ENCODE results near the gene MAPK11.
"Not testable (repeated sequence)": the region's sequence is repeated elsewhere in the genome, so short reads cannot be mapped to it uniquely, and the experiment has no call there.

The MAPK11 gene

DNA sequence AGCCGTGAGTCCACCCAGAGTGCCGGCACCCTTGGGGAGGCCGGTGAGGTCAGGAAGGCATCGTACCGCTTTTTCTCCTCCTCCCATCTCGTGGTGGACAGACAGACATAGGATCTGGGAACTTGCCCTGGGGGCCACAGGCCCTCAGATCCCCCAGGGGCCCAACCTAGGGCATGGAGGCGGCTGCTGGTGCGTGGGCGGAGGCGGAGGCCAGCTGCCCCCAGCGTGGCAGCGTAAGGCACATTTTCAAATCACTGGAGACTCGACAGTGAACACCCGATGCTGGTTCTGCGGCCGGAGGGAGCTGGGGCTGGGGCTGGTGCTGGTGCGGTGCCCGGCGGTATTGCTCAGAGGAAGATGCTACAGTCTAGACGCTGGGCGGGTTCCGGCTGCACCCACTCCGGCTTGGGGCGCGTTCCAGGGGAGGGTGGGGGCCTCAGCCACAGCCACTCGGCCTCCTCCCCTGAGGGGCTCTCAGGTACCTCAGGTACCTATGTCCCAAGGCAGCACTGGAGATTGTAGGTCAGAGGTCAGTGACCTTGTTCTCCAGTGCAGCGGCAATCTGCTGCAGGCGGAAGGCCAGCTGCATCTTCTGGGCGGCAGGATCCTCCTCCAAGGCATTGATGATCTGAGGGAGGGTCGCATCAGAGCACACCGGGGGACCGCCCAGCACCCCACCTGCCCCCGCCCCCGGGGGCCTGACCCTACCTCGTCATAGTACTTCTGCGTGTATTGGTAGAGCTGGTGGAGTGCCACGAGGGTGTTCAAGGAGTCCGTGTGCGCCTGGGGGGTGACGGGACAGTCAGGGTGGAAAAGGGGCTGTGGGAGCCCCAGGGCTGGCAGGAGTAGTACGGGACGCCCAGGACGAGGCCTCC lies 5.2 kb upstream of the MAPK11 start:
- DNase-seq = no peak

DNA sequence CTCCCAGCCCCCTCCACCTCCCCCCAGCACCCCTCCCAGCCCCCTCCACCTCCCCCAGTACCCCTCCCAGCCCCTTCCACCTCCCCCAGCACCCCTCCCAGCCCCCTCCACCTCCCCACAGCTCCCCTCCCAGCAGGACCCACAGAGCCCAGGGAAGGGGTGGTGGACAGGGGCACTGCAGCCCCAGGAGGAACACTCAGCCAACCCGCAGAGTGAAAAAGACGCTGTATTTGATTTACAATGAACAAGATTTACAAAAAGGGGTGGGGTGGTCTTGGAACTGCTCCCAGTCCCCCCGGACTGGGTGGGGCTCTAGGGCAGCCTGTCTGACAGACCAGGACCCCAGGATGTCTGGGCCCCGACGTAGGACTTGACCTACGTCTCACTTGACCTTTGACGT lies 4.6 kb upstream of the MAPK11 start:
- no peak for DNase-seq

DNA sequence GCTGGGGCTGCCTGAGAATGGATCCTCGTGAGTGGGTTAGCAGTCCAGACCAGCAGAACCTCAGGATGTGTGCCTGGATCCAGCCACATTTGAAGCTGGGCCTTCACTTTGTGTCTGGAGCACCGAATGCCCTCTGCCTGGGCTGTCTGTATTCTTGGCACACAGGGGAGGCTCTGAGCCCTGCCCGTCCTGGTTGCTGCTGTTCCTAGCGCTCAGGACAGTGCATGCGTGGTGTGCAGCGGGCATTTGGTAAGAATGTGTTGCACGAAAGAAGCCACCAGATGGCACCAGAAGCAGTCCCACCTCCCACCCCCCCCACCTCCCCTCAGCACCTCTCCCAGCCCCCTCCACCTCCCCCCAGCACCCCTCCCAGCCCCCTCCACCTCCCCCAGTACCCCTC lies 4.1 kb upstream of the MAPK11 start:
- no peak for DNase-seq

DNA sequence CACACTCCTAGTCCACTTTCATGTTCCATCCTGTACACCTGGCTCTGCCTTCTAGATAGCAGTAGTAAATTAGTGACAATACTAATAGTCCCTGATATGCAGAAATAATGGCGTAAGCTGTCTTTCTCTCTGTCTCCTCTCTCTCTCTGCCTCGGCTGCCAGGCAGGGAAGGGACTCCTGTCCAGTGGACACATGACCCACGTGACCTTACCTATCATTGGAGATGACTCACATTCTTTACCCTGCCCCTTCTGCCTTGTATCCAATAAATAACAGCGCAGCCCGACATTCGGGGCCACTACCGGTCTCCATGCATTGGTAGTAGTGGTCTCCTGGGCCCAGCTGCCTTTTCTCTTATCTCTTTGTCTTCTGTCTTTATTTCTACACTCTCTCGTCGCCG lies 3.6 kb upstream of the MAPK11 start:
- DNase-seq = not testable (repeated sequence)

DNA sequence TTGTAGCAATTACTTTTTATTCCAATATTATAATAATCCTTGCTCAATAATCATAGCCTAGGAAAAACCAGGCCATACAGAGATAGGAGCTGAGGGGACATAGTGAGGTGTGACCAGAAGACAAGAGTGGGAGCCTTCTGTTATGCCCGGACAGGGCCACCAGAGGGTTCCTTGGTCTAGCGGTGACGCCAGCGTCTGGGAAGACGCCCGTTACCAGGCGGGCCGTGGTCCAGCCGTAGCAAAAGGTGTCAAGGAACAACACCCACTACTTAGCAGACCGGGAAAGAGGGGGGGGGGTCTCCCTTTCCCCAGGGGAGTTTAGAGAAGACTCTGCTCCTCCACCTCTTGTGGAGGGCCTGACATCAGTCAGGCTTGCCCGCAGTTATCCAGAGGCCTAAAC lies 3.2 kb upstream of the MAPK11 start:
- DNase-seq = not testable (repeated sequence)

DNA sequence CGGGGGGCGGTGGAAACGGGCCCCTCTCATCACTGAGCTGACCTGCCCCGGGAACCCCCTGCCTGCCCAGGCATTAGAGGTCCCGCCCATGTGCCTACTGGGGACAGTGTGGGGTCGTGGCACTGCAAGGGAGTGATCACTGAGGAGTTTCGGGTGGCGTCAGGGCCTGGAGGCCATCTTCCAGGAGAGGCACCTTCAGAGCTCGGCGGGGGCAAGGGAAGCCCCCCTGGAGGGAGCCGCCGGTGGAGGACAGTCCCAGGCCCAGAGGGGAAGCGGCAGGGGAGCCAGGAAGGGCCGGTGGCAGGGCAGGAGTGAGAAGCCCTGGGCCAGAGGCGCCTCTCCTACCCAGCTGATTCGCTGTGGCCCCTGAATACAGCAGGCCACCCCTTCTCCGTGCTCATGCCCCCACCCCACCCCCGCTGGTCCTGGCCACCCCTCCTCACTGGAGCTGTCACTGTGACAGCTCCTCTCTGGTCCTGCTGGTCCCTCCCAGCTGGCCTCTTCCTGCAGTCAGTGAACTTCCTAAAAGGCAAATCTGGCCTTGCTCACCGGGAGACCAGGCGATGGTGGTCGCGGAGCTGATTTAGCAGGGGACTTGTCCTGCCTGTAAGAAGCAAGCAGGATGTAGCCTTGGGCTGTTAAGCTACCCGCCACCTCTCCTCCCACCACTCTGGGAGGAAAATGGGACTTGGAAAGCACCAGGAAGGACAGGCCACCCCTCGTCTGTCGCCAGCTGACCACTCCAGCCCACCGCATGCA lies 2.0 kb upstream of the MAPK11 start:
- DNase-seq = no peak

DNA sequence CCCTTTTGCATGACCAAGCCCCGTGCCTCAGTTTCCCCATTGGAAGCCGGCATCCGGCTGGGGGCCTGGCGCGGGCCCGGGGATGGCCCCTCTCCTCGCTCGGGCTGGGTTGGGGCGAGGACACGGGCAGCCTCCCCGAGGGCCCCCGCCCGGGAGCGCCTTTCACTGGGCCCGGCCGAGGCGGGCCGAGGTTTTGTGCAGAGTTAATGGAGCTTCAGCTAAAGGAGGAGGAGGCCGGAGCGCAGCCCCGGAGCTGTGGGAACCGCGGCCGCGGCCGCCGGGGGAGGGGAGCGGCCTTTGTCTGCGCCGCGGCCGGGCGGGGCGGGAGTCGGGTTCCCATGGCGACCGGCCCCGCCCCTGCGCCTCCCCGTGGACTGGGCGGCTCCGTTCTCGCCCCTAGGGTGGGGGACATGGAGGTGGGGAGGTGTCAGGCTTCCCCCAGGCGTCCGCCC lies 1.4 kb upstream of the MAPK11 start:
- DNase-seq = peak; percentile 52

DNA sequence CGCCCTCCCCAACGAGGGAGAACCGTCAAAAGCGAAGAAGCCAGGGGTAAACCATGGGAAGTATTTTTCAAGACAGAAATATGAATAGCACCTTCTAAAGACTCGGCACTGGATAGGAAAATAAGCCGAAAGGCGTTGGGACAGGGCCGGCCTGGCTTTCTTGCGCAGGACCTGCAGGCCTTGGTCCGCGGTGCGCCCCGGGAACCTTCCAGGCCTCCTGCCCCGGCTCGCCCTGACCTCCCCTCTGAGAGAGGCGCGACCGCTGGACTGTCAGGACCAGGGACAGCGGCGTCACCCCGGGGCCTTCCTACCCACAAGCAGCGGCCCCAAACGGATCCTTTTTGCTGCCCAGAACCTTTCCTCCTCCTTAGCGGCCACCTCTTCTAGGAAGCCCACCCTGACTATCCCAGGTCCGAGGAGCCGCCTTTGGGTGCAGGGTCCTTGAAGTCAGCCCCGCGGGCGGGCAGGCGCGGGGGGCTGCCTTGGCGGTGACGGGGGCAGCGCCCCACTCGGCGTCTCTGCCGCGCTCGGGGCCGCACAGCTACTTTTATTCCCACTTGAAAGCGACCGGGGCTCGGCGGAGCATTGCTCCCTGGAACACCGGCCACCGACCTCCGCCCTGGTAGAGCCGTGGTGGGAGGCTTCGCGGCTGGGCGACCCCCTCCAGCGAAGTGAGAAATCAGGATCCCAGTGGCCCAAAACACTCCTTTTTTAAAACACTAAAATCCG lies 650 bp upstream of the MAPK11 start:
- peak; percentile 59 to 60 for DNase-seq

DNA sequence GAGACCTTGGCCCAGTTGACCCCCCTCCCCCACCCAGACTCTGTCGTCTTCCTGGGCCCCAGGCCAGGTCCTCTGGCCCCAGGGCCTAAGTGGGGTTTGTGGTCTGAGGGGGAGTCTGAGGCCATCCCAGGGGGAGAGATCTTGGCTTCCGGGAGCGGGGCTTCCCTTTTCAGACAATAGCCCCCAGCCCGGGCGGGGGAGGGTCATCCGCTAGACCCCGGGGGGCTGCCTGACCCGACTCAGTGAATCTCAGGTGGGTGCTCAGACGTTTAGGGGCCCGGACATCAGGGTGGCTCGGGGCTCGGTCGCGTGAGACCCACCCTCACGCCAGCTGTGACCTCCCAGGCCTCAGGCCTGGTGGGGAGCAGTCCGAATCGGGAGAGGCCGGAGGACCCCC lies 609 bp downstream of the MAPK11 start:
- DNase-seq = no peak

DNA sequence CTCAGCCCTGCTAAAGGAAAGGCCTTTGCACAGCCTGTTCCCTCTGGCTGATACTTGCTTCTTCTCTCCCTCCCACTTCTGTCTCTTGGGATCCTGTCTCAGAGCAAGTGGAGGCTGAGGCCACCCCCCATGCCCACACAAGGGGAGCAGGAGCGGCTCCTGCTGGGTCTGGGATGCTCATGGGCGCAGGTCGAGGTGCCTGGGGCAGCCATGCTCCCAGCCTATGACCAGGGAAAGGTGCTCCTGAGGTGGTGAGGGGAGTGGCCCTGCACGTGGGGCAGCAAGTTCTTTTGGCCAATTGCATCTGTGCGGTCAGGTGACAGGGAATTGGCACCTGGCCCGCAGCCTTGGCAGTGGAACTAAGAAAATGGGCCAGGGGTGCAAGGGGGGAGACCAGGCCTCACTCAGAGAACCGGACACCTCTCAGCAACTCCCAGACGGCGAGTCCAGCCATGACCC lies 1.5 kb downstream of the MAPK11 start:
- DNase-seq = no peak

DNA sequence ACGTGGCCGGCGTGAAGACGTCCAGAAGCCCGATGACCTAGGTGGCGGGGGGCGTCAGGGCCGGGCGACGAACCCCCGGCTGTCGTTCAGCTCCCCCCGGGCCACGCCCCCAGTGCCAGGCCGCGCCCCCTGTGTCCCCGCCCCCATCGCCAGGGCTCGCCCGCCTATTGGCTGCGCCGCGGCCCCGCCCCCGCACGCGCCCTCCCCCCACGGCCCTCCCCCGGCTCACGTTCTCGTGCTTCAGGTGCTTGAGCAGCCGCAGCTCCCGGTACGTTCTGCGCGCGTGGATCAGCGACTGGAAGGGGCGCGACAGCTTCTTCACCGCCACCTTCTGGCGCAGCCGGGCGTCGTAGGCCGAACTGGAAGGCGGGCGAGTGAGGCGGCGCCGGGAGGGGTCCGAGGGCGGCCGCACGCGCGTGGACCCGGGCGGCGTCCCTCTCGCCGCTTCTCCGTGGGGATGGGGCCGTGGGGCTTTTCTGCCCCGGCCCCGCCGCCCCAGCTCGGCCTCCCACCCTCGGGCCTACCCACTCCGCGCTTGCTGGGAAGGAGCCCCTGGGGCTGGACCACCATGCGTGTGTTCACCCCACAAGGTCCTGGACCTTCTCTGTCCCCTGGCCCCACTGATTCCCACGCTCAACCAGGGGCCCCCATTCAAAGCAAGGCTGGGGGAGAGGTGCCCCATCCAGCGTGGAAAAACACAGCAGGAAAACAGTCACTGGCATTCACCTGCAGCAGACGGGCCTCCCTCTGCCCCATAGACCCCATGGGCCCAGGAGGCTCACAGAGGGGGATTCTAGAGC lies 2.4 kb downstream of the MAPK11 start:
- DNase-seq = peak; percentile 38 to 59

DNA sequence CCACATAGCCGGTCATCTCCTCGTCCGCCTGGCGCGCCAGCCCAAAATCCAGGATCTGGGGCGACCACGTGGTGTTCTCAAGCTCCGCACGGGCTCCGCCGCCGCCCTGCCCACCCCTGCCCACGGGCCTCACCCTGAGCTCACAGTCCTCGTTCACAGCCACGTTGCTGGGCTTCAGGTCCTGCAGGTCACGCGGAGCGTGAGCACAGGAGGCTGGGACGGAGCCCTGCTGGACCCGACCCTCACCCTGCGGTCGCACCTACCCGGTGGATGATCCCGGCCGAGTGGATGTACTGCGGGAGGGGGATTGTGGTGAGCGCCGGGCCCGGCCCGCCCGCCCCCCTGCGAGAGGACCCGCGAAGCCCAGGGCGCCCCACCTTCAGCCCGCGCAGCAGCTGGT lies 3.2 kb downstream of the MAPK11 start:
- no peak for DNase-seq

DNA sequence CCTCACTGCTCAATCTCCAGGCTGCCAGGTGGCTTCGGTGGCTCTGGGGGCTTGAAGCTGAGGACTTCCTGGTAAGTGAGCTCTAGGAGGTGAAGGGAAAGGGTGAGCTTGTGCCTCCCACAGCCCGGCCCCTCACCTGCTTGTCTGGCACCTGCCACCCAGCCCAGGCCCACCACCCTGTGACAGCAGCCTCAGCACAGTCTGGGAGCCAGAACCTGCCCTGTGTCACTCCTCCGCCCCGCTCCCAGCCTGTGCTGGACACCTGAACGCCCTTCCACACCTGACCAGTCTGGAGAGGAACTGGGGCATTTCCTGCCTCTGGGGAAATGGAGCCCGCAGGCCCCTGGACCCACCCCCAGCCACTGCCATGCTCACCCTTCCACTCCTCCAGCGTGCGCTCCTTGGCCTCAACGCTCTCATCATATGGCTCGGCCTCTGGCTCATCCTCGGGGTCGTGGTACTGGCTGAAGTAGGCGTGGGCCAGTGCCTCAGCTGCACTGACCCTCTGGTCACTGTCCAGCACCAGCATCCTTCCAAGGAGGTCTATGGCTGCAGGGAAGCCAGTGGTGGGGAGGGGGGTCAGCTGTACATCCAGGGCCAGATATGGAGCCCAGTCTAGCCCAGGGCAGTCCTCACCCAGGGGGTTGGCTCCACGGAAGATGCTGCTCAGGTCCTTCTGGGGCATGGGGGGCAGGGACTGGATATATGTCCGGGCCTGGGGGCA lies 5.1 kb downstream of the MAPK11 start:
- DNase-seq = no peak

DNA sequence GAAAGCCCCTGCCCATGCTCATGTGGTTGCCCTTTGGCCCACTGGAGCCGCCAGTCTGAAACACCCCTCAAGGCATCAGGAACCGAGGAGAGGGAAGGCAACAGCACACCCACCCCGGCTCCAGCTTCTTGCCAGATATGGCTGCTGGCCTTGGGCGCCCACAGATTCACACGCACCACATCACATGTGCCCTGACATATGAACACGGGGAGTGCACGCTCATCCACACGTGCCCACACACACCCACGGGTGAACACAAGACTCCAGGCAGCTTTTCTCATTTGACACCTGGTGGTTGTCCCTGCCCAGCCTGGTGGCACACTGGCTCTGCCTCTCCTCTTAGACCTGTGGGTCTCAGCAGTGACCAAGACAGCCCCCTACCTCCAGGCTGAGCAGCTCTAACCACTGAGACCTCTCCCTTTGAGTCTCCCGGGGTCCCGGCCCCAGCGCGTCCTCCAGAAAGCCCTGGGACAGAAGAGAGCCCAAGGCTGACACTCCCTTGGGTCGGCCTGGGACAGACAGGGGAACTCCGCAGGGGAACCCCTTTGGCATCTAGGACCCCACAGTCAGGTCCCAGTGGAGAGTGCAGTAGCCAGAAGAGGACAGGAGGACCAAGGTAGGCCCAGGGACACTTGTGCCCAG lies 6.0 kb downstream of the MAPK11 start:
- DNase-seq = no peak

DNA sequence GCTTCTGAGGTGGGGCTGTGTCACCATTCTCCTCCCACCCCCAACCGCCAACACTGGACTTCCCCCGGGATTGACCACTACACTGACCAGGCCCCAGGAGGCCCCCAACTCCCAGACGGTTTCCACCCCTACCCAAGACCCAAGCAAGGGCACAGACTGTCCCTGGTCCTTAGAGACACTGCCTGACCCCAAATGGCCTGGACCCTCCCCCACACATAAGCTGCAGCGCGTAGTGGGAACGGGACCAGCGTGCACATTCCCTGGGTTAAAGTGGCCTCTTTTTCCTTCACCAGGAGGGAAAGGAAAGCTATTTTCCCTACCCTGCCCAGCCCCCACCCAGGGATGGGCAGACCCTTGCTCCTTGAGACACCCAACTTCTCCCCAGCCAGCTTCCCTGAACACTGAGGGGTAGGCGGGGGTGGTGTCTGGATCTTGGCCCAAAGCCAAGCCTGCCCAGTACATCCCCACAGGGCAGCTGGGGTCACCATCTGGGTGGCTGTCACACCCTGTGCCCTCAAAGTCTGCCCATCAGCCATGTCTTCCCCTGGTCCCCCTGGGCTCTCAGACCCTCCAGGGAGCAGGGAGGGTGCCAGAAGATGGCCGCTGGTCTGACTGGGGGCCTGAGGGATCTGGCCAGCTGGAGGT lies 7.1 kb downstream of the MAPK11 start:
- no peak for DNase-seq

DNA sequence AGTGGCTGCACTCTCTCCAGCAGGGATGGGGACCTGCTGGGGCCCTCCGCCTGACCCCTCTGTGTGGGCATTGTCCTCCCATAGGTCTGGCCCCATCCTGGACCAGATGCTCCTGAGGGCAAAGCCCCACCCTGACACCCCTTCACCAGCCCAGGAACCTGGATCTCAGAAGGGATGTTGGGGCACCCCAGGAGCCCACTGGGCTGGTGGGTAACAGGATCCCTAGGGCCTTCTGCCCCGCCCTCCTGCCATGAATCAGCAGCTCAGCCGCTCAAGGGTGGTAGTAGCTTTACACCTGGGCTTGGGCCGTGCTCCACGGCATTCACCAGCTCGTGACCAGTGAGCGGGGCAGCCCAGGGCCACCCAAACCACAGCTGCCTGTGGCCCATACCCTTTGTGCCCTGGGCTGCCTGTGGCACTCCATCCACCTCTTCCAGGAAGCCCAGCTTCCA lies 7.7 kb downstream of the MAPK11 start:
- no peak for DNase-seq

DNA sequence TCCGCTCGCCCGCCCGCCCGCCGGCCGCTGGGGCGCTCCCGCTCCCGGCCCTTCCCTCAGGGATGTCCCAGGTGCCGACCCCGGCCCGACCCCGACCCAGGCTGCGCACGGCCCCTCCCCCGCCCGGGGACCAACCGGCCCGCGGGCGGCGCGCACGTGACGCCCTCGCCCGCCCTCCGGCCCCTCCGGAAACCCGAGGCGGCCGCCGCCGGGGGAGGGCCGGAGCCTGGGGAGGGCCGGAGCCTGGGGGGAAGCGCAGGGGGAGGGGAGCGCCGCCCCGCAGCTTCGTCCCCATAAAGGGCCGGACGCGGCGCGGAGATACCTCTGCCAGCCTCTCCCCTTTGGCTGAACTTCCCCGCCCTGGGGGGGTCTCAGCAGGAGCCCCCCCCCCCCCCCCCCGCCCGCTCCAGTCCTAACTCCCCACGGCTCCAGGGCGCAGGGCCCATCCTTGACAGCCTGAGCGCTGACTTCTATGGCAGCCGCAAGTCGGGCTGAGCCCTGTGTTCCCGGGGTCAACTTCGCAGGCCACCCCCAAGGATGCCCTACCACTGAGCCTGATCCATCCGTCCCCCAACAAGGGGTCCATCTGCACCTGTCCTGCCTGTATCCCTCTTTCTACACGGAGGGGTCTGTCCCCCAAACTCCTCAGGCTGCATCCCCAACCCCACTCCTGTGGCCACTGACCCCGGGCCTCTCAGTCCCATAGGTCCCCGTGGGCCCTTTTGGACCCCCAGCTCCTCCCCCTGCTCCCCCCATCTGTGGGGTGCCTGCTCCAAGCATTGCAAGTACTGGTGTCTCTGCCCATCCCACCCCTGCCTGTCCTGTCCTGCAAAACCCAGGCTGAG lies 8.3 kb downstream of the MAPK11 start, which contains the start of gene MAPK12:
Gene MAPK12 (minus strand): TSS at position 69 of the 845 bp plus-strand sequence. CDS start 174 bp downstream, outside the sequence.
- DNase-seq = no peak

DNA sequence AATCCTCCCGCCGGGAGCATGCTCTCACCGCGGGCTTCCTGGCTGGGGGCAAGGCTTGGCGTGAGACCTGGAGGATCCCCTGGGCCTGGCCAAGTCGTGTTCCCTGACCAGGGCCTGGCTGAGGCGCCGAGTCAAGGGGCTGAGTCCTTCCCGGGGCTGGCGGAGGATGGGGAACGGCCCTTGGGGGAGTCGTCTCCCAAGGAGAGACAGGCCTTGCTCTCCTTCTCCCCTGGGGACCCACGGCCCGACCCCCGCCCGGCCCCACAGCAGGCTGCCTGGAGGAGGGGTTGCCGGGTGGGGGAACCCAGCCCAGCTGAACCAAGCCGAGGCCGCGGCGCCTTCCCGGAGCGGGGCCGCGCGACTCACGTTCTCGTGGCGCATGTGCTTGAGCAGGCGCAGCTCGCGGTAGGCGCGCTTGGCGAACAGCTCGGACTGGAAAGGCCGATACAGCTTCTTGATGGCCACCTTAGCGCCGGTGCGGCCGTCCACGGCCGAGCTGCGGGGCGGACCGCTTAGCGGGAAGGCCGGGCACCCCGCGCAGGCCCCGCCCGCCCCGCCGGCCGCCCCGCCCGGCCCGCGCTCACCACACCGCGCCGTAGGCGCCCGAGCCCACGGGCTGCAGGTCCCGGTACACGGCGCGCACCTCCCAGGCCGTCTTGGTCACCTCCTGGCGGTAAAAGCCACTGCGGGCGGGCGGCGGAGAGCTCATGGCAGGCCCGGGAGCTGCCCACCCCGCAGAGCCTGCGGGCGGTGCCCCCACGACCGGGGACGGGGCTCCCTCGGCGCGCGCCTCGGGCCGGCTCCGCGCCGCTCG lies 9.2 kb downstream of the MAPK11 start:
- peak; percentile 35 to 48 for DNase-seq

DNA sequence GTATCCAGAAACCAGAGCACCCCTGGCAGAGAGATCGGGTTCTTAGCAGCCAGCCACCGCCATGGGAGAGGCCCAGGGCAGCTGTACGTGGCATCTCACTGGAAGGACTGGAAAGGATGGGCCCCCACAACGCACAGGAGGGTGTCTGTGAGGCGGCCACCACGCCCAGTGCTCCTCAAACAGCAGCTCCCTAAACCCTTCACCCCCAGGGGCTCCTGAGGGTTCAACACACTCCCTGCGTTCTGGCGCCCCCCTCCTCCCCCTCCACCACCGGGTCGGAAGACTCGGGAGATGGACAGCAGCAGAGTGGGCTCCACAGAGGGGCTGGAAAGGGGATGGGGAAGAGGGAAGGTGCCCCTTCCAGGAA lies 9.8 kb downstream of the MAPK11 start:
- no peak for DNase-seq

Data from stimulated activated CD4-positive, alpha-beta T cell treated with anti-CD3 and anti-CD28 coated beads, Interleukin-2, amount 100 ng/mL, for 48 hours (primary cell).